AG04449 (cell line): ENCODE measurements around the gene PCARE.

Source experiments
- CTCF ChIA-PET: fragments of 350-600 bp; formaldehyde crosslinking; extraction: SDS; loops from one replicate; lab custom pipeline; 2021; ENCODE audit warnings: antibody characterized with exemption; lab: Yijun Ruan, JAX
- POLR2A ChIA-PET: fragments of 400-600, 350-600 bp; formaldehyde crosslinking; extraction: SDS; loops from one replicate; lab custom pipeline; 2020; ENCODE audit warnings: antibody characterized with exemption, inconsistent platforms; lab: Yijun Ruan, JAX
- DNase-seq: peaks from one replicate; pipeline ENCODE4 v3.0.0-alpha.2; 2010; ENCODE audit warnings: low read depth, low spot score
- H3K4me3 ChIP-seq: 2 replicates; pipeline ENCODE4 v1.5.1; 2011; ENCODE audit warnings: low read depth, mild to moderate bottlenecking, control low read depth, low read length
- TF ChIP-seq, protein P1 (sequence below): IDR thresholded peaks from one replicate; pipeline ENCODE4 v1.5.1; 2011; ENCODE audit warnings: mild to moderate bottlenecking, moderate library complexity, low read length, control low read depth, inconsistent platforms; ENCODE audit not compliant: insufficient read depth; ENCODE audit errors: missing control alignments

PCARE gene

DNA sequence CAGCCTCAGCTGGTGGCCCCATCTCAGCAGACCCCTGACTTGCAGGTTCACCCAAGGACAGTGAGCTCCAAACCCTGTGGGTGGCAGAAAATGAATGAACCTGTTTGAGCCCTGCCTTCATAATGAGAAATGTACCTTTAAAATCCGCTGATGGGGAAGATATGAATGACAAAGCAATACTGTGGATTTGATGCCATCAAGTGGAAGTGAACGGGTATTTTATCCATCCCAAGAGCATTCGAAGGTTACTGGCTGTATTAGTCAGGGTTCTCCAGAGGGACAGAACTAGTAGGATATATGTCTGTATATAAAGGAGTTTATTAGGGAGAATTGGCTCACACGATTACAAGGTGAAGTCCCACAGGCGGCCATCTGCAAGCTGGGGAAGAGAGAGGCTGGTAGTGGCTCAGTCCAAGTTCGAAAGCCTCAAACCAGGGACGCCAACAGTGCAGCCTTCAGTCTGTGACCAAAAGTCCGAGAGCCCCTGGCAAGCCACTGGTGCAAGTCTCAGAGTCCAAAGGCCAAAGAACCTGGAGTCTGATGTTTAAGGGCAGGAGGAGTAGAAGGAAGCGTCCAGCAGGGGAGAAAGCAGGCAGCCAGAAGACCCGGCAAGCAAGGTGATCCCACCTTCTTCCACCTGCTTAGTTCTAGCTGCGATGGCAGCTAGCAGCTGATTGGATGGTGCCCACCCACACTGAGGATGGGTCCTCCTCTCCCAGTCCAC lies 61.1 kb downstream of the PCARE start:
- TF ChIP-seq, protein P1, sequence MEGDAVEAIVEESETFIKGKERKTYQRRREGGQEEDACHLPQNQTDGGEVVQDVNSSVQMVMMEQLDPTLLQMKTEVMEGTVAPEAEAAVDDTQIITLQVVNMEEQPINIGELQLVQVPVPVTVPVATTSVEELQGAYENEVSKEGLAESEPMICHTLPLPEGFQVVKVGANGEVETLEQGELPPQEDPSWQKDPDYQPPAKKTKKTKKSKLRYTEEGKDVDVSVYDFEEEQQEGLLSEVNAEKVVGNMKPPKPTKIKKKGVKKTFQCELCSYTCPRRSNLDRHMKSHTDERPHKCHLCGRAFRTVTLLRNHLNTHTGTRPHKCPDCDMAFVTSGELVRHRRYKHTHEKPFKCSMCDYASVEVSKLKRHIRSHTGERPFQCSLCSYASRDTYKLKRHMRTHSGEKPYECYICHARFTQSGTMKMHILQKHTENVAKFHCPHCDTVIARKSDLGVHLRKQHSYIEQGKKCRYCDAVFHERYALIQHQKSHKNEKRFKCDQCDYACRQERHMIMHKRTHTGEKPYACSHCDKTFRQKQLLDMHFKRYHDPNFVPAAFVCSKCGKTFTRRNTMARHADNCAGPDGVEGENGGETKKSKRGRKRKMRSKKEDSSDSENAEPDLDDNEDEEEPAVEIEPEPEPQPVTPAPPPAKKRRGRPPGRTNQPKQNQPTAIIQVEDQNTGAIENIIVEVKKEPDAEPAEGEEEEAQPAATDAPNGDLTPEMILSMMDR, result no peak
- ChIA-PET POLR2A (no interaction called here), CTCF (no interaction called here)
- DNase-seq, result no peak
- H3K4me3 ChIP-seq, result no peak overlapping the region

DNA sequence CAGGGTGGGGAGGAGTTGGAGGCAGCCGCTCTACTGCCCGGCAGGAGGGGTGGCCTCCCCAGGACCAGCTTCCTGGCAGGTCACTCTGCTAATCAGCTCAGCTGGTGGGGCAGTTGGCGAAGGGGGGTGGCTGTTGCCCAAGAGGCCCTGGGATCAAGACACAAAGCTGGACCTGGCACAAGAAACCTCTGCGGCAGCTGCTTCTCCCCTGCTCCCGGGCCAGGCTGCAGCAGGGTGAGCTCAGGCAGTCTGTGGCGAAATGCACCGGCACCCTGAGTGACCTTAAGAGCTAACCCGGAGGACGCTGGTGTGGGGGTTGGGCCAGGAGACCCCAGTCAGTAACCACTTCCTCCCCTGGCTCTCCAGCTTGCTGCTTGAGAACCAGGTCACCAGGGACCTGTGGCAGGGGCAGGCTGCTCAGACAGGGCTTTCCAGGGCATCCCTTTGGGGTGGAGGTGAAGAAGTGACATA lies 62.1 kb downstream of the PCARE start:
- POLR2A ChIA-PET, result no interaction called here

More for the DNA sequence above, 62.1 kb downstream of the PCARE start:
- no peak overlapping the region for H3K4me3 ChIP-seq
- CTCF ChIA-PET, result no interaction called here
- DNase-seq, result no peak
- TF ChIP-seq, protein P1, result no peak
